ENCODE measurements around the gene RHOF.

DNA sequence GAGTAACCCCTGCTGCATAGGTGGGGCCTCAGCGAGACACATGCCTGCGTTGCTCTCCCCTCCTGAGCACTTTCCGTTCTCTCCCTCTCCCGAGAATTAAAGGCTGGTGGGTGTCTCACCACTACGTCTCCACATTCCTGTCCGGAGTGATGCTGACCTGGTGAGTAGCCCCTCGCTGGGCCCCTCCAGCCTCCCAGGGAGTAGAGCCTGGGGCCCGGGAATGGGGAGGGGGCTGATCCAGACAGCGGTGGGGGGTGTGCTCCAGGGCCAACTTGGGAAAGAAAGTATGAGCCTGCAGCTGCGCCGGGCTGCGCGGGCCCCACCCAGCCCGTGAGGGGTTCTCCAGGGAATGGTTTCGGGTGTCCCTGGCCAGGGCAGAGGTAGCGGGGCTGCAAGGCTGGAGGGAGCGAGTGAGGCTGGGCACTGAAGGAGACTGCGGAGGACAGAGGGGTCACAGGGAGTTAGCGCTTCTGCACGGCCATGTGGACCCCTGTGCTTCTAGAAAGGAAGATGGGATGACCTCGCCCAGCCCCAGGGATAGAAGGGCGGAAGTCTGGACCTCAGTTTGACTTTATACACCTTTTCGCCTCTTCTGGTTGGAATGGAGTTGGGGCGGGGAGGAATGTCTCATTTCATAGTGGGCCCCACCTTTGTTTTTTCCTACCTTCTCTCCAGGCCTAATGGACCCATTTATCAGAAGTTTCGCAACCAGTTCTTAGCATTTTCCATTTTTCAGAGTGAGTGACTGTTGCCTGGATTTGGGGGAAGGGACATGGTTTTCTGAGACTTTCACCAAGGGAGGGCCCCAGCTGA, 22.5 kb downstream of the RHOF start:
- TF ChIP-seq, protein P1, sequence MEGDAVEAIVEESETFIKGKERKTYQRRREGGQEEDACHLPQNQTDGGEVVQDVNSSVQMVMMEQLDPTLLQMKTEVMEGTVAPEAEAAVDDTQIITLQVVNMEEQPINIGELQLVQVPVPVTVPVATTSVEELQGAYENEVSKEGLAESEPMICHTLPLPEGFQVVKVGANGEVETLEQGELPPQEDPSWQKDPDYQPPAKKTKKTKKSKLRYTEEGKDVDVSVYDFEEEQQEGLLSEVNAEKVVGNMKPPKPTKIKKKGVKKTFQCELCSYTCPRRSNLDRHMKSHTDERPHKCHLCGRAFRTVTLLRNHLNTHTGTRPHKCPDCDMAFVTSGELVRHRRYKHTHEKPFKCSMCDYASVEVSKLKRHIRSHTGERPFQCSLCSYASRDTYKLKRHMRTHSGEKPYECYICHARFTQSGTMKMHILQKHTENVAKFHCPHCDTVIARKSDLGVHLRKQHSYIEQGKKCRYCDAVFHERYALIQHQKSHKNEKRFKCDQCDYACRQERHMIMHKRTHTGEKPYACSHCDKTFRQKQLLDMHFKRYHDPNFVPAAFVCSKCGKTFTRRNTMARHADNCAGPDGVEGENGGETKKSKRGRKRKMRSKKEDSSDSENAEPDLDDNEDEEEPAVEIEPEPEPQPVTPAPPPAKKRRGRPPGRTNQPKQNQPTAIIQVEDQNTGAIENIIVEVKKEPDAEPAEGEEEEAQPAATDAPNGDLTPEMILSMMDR (IDR thresholded peaks at IDR 0.05), result no peak
- TF ChIP-seq POLR2A (IDR thresholded peaks at IDR 0.05), result no peak

Measured in vagina (tissue), 2 donors.